Fibroblast of the aortic adventitia (primary cell): Measurements from ENCODE around the gene CRB2. TPM values are rescaled to one million over a fixed set of nuclear protein-coding genes. Genes with fewer than 3 reads are reported as not detected.

Source experiments
- DNase-seq: peaks from one replicate; pipeline ENCODE4 v3.0.0-alpha.2; 2010; ENCODE audit warnings: low read depth
- H3K4me3 ChIP-seq: 2 replicates; pipeline ENCODE4 v1.5.1; 2011; ENCODE audit warnings: low read depth, mild to moderate bottlenecking, control low read depth, low read length, moderate library complexity
- CTCF ChIP-seq: IDR thresholded peaks from 2 replicates; pipeline ENCODE4 v1.5.1; 2011; ENCODE audit warnings: mild to moderate bottlenecking, low read length, control low read depth, inconsistent platforms; ENCODE audit not compliant: insufficient read depth
- total RNA-seq: library from RNA; depleted of rRNA; stranded (reverse); fragments of >200 nt; gene quantifications from 2 replicates; pipeline ENCODE4 v1.2.3, GENCODE V29; 2012; ENCODE audit warnings: low replicate concordance

Gene CRB2
- total RNA-seq, 1 donor: not detected

- no peak for DNase-seq
- no peak for TF ChIP-seq CTCF
- no peak overlapping the region for H3K4me3 ChIP-seq
Measured at GRCh38 chr9:123380852-123381705, 25.1 kb downstream of the CRB2 start.

- no peak for TF ChIP-seq CTCF
- no peak for DNase-seq
- no peak overlapping the region for H3K4me3 ChIP-seq
Measured at GRCh38 chr9:123382653-123383511, 26.9 kb downstream of the CRB2 start.

GRCh38 chr9:123383512-123384170 lies 27.6 kb downstream of the CRB2 start:
- no peak for TF ChIP-seq CTCF
- H3K4me3 ChIP-seq: no peak overlapping the region
- DNase-seq: no peak

- TF ChIP-seq CTCF: no peak
Measured at GRCh38 chr9:123387686-123388085, 31.7 kb downstream of the CRB2 start.

GRCh38 chr9:123389070-123389469 lies 33.1 kb downstream of the CRB2 start:
- TF ChIP-seq CTCF: no peak
- DNase-seq: no peak
- H3K4me3 ChIP-seq: no peak overlapping the region

More at GRCh38 chr9:123387686-123388085, 31.7 kb downstream of the CRB2 start:
- DNase-seq: no peak
- H3K4me3 ChIP-seq: no peak overlapping the region

- DNase-seq: no peak
- no peak for TF ChIP-seq CTCF
- H3K4me3 ChIP-seq: no peak overlapping the region
Measured at GRCh38 chr9:123389698-123390097, 33.7 kb downstream of the CRB2 start.
